Pons (tissue), 1 donor: ENCODE results near the gene NIPBL.
"Not testable (repeated sequence)": the region's sequence is repeated elsewhere in the genome, so short reads cannot be mapped to it uniquely, and the experiment has no call there.

ENCODE experiments used
- DNase-seq: peaks from one replicate; pipeline ENCODE4 v3.0.0-alpha.2; 2016; ENCODE audit warnings: low spot score

Gene NIPBL, protein sequence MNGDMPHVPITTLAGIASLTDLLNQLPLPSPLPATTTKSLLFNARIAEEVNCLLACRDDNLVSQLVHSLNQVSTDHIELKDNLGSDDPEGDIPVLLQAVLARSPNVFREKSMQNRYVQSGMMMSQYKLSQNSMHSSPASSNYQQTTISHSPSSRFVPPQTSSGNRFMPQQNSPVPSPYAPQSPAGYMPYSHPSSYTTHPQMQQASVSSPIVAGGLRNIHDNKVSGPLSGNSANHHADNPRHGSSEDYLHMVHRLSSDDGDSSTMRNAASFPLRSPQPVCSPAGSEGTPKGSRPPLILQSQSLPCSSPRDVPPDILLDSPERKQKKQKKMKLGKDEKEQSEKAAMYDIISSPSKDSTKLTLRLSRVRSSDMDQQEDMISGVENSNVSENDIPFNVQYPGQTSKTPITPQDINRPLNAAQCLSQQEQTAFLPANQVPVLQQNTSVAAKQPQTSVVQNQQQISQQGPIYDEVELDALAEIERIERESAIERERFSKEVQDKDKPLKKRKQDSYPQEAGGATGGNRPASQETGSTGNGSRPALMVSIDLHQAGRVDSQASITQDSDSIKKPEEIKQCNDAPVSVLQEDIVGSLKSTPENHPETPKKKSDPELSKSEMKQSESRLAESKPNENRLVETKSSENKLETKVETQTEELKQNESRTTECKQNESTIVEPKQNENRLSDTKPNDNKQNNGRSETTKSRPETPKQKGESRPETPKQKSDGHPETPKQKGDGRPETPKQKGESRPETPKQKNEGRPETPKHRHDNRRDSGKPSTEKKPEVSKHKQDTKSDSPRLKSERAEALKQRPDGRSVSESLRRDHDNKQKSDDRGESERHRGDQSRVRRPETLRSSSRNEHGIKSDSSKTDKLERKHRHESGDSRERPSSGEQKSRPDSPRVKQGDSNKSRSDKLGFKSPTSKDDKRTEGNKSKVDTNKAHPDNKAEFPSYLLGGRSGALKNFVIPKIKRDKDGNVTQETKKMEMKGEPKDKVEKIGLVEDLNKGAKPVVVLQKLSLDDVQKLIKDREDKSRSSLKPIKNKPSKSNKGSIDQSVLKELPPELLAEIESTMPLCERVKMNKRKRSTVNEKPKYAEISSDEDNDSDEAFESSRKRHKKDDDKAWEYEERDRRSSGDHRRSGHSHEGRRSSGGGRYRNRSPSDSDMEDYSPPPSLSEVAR (N-terminal part only)

DNA sequence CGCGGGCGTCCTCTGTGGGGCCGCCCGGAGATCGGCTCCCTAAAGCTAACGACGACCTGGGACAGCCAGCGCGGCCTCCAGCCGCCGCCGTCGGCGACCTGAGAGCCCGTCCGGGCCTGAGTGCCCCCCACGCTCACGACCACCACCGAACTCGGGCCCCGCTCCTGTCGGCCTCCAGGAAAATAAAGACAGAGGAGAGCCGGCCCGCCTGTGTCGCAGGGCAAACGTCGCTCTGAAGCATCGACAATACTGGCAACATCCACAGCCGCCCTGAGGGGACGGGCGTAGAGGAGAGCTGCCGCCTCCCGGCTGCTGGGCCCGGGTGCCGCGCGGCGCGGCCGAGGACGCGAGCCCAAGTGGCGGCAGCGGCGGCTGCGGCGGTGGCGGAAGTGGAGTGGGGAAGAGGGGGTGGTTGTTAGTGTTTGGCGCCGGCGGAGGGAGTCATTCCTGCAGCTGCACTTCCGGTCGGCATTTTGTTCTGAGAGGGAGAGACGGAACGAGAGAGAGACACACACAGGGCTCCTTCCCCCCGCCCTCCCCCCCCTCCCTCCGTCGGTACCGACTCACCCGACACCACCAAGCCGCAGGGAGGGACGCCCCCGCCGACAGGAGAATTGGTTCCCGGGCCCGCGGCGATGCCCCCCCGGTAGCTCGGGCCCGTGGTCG, at the start of gene NIPBL:
TSS of gene NIPBL (plus strand) at position 471 of the 666 bp plus-strand sequence. CDS start 76,928 bp downstream, outside the sequence.
- peak; percentile 95 for DNase-seq

DNA sequence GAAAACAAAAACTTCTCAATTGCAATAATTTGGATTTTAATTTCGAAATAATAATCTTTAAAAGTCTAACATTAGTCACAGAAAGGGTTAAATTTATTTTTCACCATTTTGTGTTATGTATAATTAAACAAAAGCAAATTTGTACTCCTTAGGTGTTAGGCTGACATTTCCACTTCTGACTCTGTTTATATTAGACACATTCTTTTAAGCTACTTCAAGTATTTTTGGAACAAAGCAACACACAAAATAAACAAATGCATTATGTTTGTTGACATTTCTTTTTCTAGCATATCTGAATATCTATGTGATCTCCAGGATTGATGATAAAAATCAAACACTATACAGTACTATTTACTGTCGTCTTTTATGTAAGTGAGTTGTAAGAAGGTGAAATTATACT, 44.3 kb upstream of the NIPBL start:
- no peak for DNase-seq

DNA sequence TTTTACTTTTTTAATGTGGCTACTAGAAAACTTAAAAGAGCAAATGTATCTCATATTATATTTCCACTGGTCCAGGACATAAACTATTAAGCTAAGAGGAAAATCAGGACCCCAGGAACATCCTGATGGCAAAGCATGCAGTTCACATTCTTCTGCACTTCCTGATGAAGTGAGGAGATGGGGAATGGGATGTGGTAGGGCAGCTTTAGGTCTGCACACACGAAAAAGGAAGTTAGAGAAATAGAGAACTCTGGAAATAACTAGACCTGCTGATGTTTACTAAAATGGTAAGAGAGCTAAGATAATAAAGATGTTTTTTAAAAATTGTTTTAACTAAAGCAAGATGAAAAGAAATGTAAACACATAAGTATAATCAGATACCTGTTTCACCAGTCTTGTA, 39.7 kb upstream of the NIPBL start:
- DNase-seq: peak; percentile 59

DNA sequence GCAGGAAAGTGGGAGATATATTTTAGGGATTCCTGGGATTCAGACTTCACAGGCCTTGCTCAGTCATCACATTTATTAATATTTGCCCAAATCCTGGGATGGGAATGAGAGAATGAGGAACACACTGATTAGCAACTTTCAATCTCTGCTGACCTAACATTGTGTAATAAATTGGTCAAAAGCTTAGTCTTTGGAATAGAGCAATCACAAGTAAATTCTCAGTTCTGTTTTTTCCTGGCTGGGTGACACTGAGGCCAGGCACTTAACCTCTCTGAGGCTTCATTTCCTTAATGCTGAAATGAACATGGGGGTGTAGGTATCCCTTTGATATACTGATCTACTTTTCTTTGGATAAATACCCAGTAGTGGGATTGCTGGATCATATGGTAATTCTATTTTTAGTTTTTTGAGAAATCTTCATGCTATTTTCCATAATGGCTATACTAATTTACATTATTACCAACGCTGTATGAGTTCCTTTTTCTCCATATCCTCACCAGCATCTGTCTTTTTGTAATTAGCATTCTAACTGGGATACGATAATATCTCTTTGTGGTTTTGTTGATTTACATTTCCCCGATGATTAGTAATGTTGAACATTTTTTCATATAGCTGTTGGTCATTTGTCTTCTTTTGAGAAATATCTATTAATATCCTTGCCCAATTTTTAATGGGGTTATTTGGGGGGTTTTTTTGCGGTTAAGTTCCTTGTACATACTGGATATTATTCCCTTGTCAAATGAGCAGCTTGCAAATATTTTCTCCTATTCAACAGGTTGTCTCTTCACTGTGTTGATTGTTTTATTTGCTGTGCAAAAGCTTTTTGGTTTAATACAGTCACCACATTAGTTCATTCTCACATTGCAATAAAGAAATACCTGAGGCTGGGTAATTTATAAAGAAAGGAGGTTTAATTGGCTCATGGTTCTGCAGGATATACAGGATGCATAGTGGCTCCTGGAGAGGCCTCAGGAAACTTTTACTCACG, 36.8 kb upstream of the NIPBL start:
- peak; percentile 37 for DNase-seq

DNA sequence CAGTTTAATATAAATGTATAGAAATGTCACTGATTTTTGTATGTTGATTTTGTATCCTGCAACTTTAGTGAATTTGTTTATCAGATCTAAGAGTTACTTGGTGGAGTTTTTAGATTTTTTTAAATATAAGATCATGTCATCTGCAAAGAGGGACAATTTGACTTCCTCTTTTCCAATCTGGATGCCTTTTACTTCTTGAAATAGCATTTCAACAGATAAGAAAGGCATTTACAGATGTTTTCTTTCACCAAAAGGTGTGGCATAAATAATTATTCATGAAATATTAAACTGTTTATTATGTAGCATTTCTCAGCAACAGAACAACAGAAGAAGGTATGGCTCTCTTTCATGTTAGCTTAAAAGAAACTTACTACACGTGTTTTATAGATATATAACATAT, 34.9 kb upstream of the NIPBL start:
- no peak for DNase-seq

DNA sequence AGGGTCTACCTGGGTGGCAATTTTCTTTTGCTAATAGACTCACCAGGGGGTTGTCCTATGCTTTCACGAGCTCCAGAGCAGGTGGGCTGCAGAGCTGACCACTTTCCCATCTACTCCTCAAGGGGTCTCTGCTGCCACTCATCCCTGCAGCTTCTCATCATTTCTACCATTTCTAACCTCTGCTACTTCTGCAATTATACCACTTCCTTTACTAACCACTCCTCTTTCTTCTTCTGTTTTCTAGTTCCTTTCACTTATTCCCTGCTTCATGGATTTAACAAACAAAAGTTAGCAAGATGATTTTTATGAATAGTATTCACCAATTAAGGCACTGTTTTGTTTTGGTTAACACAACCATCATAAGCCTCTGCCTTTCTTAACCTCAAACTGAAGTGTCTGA, 34.5 kb upstream of the NIPBL start:
- DNase-seq: no peak

DNA sequence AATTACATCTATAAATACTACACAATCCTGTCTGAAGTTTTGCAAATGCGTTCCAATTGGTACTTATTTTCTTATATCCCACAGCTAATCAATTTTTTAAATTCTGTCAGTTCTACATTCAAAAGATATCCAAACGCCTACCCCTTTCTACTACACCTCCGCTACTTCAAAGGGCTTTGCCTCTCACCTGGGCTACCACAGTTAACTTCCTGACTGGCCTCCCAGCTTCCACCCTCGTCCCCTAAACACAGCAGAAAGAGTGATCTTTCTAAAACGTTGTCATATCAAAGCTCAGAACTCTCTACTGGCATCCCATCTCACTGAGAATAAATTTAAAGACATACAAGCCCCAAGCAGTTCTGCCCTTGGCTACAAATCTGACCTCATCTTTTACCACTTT, 32.3 kb upstream of the NIPBL start:
- no peak for DNase-seq

DNA sequence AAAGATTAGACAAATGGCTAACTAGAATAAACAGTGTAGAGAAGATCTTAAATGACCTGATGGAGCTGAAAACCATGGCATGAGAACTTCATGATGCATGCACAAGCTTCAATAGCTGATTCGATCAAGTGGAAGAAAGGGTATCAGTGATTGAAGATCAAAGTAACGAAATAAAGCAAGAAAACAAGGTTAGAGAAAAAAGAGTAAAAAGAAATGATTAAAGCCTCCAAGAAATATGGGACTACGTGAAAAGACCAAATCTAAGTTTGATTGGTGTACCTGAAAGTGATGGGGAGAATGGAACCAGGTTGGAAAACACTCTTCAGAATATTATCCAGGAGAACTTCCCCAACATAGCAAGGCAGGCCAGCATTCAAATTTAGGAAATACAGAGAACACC, 28.0 kb upstream of the NIPBL start:
- not testable (repeated sequence) for DNase-seq

DNA sequence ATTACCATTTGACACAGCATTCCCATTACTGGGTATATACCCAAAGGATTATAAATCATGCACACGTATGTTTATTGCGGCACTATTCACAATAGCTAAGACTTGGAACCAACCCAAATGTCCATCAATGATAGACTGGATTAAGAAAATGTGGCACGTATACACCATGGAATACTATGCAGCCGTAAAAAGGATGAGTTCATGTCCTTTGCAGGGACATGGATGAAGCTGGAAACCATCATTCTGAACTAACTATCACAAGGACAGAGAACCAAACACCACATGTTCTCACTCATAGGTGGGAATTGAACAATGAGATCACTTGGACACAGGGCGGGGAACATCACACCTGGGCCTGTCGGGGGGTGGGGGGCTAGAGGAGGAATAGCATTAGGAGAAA, 23.7 kb upstream of the NIPBL start:
- DNase-seq: not testable (repeated sequence)

DNA sequence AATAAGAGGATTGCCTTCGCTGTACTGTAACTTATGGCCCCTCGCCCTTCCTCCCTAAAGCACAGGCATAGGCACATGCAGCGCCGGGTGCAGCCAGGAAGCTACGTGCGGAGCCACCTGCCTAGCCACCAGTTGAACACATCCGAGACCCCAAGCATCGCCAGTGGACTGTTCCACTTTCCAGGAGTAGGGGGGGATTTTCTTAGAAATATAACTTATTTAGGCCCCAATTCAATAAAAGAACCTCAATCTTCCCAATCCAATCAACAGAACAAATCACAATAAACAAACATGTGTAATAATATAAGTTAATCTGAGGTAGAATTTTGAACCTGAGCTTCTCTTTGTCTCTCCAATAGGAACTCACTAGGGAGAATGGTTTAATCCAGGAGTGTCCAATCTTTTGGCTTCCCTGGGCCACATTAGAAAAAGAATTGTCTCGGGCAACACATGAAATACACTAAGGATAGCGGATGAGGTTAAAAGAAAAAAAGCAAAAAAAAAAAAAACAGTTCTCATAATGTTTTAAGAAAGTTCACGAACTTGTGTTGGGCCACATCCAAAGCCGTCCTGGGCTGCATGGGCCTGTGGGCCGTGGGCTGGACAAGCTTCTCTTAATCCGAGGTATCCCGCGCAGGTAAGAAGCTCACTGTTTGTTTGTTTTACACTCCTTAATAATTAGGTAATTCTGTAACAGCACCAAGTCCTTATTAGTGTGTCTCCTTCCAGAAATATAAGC, 22.0 kb upstream of the NIPBL start:
- no peak for DNase-seq

DNA sequence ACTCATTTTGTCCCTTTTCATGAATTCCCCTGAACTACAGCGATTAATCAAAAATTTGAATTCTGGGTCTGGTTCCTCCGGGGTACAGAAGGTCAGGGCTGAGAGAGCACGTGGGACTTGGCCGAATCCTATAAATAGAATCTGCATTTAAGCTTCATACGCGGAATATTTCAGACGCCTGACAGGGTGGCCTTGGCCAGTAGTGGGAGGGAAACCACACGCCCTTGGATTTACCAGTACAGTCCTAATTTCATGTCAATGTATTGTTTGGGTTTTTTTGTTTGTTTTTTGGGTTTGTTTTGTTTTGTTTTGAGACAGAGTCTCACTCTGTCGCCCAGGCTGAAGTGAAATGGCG, 21.5 kb upstream of the NIPBL start:
- DNase-seq: no peak

DNA sequence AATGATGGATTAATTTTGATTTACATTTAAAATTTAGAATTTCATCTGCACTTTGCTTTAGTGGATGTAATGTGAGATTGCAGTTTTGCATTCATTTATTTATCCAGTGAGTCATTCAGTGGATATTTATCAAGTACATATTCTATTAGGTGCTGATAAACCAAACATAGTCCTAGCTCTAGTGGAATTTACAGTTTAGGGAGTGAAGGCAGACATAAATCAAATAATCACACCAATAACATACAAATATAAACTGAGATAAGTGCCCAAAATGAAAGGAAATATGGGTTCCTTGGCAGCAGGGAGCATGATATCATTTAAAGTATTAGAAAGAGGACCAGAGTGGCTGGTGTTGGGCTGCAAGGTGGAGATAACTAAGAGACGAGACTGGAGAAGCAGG, 14.7 kb upstream of the NIPBL start:
- DNase-seq: no peak

DNA sequence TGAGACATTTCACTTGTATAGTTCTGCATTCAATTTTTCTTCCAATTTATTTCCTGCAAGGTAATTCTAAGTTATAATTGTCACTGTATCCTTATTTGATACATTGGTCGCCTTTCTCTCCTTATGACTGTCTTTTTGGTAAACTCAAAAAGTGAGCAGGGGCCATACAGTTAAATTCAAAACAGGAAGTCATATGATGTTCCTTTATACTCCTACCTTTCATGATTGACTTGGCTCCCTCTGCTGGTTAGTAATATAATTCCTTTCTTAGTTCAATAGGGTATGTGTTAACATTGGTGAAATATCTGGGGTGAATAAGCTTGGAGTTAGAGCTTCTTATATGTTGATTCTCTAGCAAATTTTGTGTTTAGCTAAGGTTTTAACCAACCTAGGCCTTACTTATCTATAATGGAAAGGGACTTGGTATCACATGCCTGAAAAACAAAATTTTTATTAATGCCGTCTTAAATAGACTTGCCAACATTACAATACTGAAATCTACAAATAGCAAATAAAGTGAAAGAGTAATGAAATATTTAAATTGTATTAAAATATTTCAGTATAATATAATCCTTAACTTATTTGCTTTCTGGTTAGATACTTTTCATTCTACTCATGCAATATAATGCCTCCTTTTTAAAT, 6.0 kb upstream of the NIPBL start:
- DNase-seq: peak; percentile 89

DNA sequence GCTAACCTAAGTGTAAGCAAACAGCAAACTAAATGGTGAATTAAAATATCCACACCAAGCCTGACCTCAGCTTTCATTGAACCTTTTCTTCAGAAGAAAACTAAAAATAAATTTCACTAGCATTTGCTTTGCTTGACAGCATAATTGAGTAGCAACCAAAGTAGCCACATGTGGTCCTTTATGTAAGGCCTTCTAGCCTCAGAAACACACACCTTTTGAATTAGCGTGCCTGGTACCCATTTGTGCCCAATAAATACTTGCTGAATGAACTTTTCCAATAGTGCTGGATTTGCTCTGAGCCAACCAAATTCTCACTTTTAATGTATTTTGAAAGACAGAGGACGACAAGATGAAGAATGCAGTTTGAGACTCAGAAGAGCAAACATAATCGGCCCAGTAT, 2.1 kb upstream of the NIPBL start:
- peak; percentile 45 for DNase-seq

DNA sequence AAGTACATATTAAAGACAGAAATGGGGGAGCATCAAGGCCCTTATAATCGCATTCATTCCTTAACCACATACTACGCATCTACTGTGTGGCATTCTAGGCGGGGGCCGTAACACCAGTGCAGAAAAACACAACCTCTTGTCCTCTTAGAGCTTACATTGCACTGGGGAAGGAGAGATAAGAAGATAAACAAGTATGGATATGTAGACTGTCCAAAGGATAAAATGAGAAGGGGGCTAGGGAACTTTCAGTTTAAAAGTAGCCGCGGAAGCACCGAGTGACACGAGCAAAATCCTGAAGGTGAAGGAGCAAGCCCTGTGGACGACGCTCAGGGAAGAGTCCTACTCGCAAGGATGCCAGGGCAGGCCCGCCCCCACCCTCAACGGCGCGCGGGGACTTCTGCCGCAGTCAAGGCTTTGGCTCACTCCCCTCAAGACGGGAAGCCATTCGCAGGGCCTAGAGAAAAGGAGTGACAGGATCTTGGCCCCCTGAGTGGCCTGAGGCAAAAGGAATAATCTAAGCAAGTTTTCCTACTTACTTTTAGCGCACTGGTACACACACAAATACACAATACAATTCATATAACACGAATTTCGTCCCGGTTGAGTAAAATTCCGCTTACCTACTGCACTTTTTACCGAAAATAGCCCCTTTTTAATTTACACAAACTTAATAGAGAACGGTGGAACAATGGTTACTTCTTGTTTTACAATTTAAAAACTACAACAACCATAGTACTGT, 1.3 kb upstream of the NIPBL start:
- DNase-seq: peak; percentile 62

DNA sequence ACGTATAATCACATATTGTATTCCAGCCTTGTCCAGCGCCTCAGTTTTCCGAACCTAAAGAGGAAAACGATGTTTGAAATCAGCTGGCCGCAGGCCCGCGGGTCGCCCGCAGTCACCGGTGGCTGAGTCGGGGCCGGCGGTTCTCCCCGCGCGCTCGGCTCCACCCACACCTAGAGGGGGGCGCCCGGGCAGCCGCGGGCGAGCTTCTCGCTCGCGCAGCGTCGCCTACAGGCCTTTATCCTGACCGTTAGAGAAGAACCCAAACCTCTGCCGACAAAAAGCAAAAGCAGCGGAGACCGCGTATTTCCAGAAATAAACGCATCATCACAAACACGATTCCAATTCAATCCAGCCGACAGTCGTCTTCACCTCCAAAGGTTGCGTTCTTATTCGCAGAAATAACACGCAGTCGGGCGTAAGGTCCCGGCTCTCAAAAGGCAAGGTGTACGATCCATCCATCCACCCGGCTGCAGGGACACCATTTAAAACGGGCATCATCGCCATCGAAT, 725 bp upstream of the NIPBL start:
- DNase-seq: peak; percentile 84

DNA sequence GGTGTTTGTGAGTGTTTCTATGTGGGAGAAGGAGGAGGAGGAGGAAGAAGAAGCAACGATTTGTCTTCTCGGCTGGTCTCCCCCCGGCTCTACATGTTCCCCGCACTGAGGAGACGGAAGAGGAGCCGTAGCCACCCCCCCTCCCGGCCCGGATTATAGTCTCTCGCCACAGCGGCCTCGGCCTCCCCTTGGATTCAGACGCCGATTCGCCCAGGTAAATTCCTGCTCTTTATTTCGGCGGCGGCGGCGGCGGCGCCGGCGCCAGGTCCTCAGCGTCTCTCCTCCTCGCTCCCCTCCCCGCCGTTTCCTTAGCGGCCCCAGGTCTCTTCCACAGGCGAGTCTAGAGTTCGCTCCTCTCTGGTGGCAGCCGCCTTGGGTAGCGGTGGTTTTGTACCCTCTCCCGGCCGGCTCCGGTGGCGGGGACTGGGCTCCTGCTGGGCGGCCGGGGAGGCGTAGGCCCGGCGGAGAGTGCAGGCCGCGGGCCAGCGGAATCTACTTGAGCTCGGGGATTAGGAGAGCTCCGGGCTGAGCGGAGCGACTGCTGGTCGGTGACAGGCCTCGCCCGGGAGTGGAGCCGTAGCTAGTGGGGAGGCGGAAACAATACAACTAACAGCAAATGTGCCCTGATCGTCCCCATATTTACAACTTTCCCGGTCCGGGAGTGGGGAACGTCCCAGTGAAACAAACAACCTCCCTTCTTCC, 547 bp downstream of the NIPBL start:
- peak; percentile 72 for DNase-seq
